Neutrophil (primary cell): ENCODE data around the gene SATL1.

ENCODE experiments used
- H3K27ac ChIP-seq: fragments of 200-600 bp; sonication (generic); 2 replicates; pipeline ENCODE4 v1.5.1; 2016; ENCODE audit warnings: mild to moderate bottlenecking, moderate library complexity
- H3K27me3 ChIP-seq: fragments of 200-600 bp; sonication (generic); 2 replicates; pipeline ENCODE4 v1.6.0; 2016; ENCODE audit warnings: mild to moderate bottlenecking
- H3K36me3 ChIP-seq: fragments of 200-600 bp; sonication (generic); 2 replicates; pipeline ENCODE4 v1.5.1; 2017
- H3K4me1 ChIP-seq, 2 experiments: fragments of 200-600 bp in 1 of 2; sonication (generic) in 1 of 2; 1 replicate in 1 of 2; 2 replicates in 1 of 2; pipeline versions ENCODE4 v1.5.1 to v1.6.1; 2013 to 2016; ENCODE audit warnings: low read depth in 1 of 2, low read length in 1 of 2, mild to moderate bottlenecking in 1 of 2, moderate library complexity in 1 of 2; ENCODE audit not compliant: control insufficient read depth in 1 of 2, insufficient read depth in 1 of 2
- H3K4me3 ChIP-seq, 2 experiments: fragments of 200-600 bp in 1 of 2; sonication (generic) in 1 of 2; 1 replicate in 1 of 2; 2 replicates in 1 of 2; pipeline ENCODE4 v1.5.1; 2013 to 2016; ENCODE audit warnings: low read depth in 1 of 2, low read length in 1 of 2, mild to moderate bottlenecking in 1 of 2, moderate library complexity in 1 of 2
- H3K9me3 ChIP-seq: fragments of 200-600 bp; sonication (generic); 2 replicates; pipeline ENCODE4 v1.5.1; 2016
- CTCF ChIP-seq: fragments of 200-600 bp; sonication (generic); IDR thresholded peaks from 2 replicates; pipeline ENCODE4 v1.5.1; 2016; ENCODE audit warnings: antibody characterized with exemption

The SATL1 gene

GRCh38 chrX:85243155-85243554 is 424 bp downstream of the SATL1 start:
- no peak for TF ChIP-seq CTCF
- no peak overlapping the region for H3K4me3 ChIP-seq
- peaks cover 38% of the 10 kb centered on the region for H3K27me3 ChIP-seq
- peaks cover 0 to 9% of the 10 kb centered on the region in 2 experiments for H3K4me1 ChIP-seq
- no peak overlapping the region for H3K27ac ChIP-seq
- H3K36me3 ChIP-seq = no peaks in the 10 kb centered on the region
- no peaks in the 10 kb centered on the region for H3K9me3 ChIP-seq

GRCh38 chrX:85223359-85223758 is 20.2 kb downstream of the SATL1 start:
- no peaks in the 10 kb centered on the region for H3K9me3 ChIP-seq
- TF ChIP-seq CTCF = no peak

GRCh38 chrX:85221361-85221760 is 22.2 kb downstream of the SATL1 start:
- no peak for TF ChIP-seq CTCF
- no peaks in the 10 kb centered on the region for H3K27me3 ChIP-seq
- H3K4me1 ChIP-seq = no peaks in the 10 kb centered on the region
- H3K9me3 ChIP-seq = no peaks in the 10 kb centered on the region
- no peaks in the 10 kb centered on the region for H3K36me3 ChIP-seq
- H3K4me3 ChIP-seq = no peak overlapping the region
- H3K27ac ChIP-seq = no peak overlapping the region

More at GRCh38 chrX:85223359-85223758, 20.2 kb downstream of the SATL1 start:
- Histone ChIP-seq H3K4me3 (no peak overlapping the region), H3K27me3 (no peaks in the 10 kb centered on the region), H3K36me3 (no peaks in the 10 kb centered on the region), H3K4me1 (no peaks in the 10 kb centered on the region), H3K27ac (no peak overlapping the region)

GRCh38 chrX:85215946-85216345 is 27.6 kb downstream of the SATL1 start:
- H3K4me3 ChIP-seq = no peak overlapping the region
- no peaks in the 10 kb centered on the region for H3K4me1 ChIP-seq
- H3K27me3 ChIP-seq = no peaks in the 10 kb centered on the region
- H3K36me3 ChIP-seq = no peaks in the 10 kb centered on the region
- no peak for TF ChIP-seq CTCF
- H3K9me3 ChIP-seq = no peaks in the 10 kb centered on the region
- no peak overlapping the region for H3K27ac ChIP-seq

- no peaks in the 10 kb centered on the region for H3K9me3 ChIP-seq
- H3K4me1 ChIP-seq = no peaks in the 10 kb centered on the region
- H3K36me3 ChIP-seq = no peaks in the 10 kb centered on the region
- H3K27ac ChIP-seq = no peak overlapping the region
- no peak for TF ChIP-seq CTCF
- H3K27me3 ChIP-seq = no peaks in the 10 kb centered on the region
- H3K4me3 ChIP-seq = no peak overlapping the region
These were observed 29.6 kb downstream of the SATL1 start for GRCh38 chrX:85213792-85214530.
